Gastrocnemius medialis (tissue), 4 donors: ENCODE measurements around the gene ATP5F1B.

Source experiments
- POLR2A ChIP-seq, 2 donors: fragments of 450-650 bp; IDR thresholded peaks; one replicate each; pipeline ENCODE4 v1.6.1; 2017; ENCODE audit warnings: antibody characterized with exemption in 2 of 2, mild to moderate bottlenecking in 2 of 2, moderate library complexity in 2 of 2
- TF ChIP-seq, protein P1 (sequence below), 5 experiments: fragments of 450-650 bp in 3 of 5; fragments of 200-600 bp in 2 of 5; sonication (generic) in 2 of 5; IDR thresholded peaks in 4 of 5; conservative IDR thresholded peaks in 1 of 5; 1 replicate in 4 of 5; 2 replicates in 1 of 5; pipeline ENCODE4 v1.5.1; 2016 to 2019; ENCODE audit warnings: antibody characterized with exemption in 5 of 5, mild to moderate bottlenecking in 3 of 5, moderate library complexity in 3 of 5

DNA sequence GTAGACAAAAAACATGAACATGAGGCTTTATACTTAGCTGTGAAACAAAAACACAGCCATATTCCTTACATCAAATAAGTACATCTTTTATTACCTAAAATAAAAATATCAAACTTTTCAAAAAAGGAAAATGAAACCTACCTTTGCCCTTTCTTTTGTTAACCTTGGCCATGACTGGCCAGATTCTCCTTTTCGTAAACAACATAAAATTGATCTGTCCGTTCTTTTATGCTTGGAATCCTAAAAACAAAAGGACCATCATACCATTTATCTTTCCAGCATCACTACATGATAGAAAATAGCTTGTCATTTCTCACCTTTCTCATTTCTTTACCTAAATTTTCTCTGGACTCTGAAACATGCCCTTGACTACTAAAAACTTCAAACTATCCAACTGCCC lies 25.8 kb upstream of the ATP5F1B start:
- TF ChIP-seq, protein P1, sequence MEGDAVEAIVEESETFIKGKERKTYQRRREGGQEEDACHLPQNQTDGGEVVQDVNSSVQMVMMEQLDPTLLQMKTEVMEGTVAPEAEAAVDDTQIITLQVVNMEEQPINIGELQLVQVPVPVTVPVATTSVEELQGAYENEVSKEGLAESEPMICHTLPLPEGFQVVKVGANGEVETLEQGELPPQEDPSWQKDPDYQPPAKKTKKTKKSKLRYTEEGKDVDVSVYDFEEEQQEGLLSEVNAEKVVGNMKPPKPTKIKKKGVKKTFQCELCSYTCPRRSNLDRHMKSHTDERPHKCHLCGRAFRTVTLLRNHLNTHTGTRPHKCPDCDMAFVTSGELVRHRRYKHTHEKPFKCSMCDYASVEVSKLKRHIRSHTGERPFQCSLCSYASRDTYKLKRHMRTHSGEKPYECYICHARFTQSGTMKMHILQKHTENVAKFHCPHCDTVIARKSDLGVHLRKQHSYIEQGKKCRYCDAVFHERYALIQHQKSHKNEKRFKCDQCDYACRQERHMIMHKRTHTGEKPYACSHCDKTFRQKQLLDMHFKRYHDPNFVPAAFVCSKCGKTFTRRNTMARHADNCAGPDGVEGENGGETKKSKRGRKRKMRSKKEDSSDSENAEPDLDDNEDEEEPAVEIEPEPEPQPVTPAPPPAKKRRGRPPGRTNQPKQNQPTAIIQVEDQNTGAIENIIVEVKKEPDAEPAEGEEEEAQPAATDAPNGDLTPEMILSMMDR (IDR thresholded peaks at IDR 0.05 in 4 of 5, conservative IDR thresholded peaks at IDR 0.05 in 1 of 5): no peak
- TF ChIP-seq POLR2A (IDR thresholded peaks at IDR 0.05): no peak
